Activated CD4-positive, alpha-beta T cell treated with anti-CD3 and anti-CD28 coated beads, Interleukin-2, Interleukin-4, amounts not matched to agents 100 ng/mL and 50 ng/mL, durations not matched to agents 16 hours and 8 hours (primary cell): ENCODE data around the gene PIP5K1A.
A peak's percentile ranks its signal among the peaks of the same experiment; 100 is the strongest.
"Not testable (repeated sequence)": the region's sequence is repeated elsewhere in the genome, so short reads cannot be mapped to it uniquely, and the experiment has no call there.

ENCODE experiments used
- DNase-seq: peaks from one replicate; pipeline ENCODE4 v3.0.0-alpha.2; 2020; ENCODE audit warnings: low spot score

The PIP5K1A gene

DNA sequence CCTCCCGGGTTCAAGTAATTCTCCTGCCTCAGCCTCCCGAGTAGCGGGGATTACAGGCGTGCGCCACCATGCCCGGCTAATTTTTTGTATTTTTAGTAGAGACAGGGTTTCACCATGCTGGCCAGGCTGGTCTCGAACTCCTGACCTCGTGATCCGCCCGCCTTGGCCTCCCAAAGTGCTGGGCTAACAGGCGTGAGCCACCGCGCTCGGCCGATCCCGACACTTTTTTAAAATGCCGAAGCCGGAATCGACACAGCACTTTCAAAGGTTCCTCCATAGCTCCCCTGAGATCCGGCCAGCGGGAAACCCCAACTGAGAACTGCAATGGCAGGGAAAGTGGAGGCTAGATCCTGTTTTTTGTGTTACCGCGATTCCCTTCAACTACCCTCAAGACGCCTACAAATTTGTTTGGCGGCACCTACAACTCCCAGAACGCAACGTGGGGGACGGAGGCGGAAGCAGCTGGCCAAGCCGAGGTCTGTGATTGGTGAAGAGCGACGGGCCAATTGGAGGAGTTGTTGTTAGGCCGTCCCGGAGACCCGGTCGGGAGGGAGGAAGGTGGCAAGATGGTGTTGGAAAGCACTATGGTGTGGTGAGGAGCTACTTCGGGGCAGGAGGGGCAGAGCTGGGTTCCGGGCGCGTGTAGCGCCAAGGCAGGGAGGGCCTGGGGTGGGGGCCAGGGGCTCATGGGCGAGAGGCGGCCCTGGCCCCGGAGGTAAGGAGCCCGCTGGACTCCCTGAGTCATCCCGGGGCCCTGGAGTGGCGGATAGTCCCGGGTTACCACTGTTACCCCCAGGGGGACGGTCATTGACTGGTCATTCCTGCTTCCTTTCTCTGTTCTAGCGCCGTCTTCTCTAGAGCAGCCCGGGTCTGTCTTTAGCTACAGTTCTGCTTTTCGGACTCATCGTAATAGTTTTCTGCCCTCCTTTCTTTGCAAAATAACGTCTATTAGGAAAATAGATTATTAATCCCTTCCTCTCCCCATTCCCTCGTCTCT, 56.2 kb downstream of the PIP5K1A start, which contains the start of gene PSMD4:
Gene PSMD4, plus strand, starts transcription at position 518 of the 997 bp plus-strand sequence. Its CDS starts 49 bp downstream, at position 567.
- peak; percentile 97 for DNase-seq

DNA sequence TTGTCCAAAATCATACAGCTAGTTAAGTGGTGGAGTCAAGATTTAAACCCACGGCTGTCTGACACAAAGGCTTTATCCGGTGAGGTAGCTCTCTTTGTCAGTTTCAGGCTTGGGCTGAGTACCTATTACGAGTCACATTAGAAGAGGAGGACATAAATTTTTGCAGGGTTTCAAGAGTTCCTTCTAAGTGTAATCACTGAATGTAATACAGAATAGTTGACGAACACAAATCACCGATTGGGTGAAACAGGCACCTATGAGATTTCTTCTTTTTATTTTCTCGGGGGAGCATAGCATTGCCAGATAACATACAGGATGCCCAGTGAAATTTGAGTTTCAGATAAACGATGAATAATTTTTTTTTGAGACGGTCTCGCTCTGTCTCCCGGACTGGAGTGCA, 57.0 kb downstream of the PIP5K1A start:
- DNase-seq, result peak; percentile 9

DNA sequence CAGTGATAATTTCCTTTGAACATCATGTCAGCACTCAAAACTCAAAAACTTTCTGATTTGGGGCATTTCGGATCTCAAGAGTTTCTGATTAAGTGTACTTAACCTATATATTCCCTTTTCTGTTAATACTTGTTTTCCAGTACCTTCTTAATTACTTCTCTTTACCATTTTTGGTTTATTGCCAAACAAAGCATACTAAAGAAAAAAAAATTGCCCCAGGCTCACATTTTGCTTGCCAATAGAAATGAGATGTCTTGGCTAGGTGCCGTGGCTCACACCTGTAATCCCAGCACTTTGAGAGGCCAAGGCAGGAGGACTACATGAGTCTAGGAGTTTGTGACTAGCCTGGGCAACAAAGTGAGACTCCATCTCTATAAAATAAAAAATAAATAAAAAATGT, 61.0 kb downstream of the PIP5K1A start:
- no peak for DNase-seq

DNA sequence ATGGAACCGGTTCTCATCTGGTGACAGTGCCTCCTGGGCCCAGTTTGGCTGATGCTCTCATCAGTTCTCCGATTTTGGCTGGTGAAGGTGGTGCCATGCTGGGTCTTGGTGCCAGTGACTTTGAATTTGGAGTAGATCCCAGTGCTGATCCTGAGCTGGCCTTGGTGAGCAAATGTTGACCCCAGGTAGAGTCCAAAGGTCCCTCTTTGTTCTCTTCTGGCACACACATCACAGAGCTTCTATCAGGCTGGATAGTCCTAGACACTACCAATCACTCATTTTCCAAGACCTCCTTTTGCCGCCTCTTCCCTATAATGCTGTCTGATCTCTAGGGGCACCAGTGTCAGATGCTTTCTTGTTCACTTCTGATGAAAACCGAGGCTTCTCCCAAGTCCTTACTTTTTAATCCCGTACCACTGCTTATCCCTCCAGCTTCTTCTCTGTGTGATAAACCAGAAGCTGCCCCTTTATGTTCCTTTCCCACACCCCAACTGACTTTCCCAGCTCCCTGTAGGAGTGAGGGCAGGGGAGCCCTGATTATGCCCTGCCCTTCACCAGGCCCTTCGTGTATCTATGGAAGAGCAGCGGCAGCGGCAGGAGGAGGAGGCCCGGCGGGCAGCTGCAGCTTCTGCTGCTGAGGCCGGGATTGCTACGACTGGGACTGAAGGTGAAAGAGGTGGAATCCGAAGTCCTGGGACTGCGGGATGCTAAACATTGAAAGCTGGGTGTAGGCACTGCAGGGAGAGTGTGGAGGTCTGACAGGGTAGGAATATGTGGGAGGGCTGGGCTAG, 67.3 kb downstream of the PIP5K1A start:
- DNase-seq, result no peak

DNA sequence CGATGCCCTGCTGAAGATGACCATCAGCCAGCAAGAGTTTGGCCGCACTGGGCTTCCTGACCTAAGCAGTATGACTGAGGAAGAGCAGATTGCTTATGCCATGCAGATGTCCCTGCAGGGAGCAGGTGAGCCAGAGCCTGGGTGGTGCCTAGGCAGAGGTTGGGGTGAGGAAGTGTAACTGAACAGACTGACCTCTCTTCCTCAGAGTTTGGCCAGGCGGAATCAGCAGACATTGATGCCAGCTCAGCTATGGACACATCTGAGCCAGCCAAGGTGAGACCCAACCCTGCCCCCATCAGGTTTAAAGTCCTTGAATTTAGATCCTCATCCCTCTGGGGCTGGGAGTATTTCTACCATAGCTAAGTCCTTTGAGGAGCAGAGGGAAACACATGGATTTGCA, 68.0 kb downstream of the PIP5K1A start:
- no peak for DNase-seq

DNA sequence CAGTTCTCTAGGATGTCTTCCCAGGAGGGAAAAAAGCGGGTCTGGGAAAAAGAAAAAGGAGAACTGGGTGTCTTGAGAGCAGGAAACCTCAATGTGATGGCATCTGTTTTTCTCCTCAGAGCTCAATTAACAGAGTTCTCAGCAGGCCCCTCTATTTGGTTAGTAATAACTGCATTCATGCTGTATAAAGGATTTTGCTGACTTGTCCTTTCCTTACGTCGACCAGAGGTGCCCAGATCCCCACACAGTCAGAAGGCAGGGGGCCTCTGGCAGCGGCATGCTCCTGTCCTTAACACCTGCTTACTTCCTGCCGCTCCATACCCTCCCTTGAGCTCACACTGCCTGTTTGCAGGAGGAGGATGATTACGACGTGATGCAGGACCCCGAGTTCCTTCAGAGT, 68.5 kb downstream of the PIP5K1A start:
- no peak for DNase-seq

DNA sequence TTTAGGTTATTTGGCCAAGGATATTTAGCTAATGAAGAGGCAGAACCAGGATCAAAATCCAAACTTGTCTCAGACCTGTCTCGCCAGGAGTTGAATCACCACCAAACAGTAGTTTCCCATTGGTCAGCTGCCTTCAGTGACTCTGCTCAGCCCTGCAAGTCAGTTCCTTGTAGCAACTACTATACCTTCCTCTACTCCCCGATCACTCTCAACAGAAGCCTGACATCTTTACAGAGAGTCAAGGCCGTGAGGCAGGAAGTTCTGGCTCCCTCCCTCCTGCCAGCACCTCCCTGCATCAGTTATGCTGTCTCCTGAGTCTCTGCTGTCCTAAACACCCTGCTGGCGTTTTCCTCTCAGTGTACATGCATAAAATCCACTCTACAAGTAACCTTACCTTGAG, 69.4 kb downstream of the PIP5K1A start:
- DNase-seq, result no peak

DNA sequence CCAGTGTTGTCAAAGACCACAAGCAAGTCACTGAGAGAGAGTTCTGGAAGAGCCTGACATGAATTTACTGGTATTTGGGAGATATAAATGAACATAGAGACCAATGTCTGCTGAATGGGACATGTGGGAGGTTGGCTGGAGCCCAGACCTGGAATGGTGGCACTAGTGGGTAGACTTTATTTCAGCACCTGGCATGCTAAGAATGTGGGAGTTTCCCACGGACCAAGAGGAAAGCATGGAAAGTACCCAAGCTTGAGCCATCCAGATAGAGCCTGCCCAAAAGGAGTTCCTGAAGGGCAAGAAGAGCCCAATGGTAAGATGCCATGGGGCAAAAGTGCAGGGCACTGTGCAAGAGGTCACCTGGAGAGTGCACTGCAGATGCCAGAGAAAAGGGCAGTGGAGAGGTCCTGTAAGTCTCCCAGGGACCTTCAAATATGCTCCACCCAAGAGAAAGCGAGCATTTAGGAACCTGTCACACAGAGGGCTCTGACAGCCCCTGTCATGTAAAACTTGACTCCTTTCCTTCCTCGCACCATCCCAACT, 75.6 kb downstream of the PIP5K1A start:
- no peak for DNase-seq

DNA sequence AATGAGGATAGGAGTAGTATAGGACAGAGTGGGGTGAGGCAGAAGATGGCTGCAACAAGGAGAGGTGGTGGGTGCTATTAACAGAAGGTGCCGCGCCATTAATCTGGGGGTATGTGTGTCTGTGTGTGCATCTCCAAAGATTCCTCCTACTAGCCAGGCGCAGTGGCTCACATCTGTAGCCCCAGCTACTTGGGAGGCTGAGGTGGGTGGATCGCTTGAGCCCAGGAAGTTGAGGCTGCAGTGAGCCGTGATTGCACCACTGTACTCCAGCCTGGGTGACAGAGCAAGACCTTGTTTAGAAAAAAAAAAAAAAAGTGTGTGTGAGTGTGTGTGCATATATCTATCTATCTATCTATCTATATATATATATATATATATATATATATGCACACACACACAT, 77.0 kb downstream of the PIP5K1A start:
- DNase-seq, result not testable (repeated sequence)

DNA sequence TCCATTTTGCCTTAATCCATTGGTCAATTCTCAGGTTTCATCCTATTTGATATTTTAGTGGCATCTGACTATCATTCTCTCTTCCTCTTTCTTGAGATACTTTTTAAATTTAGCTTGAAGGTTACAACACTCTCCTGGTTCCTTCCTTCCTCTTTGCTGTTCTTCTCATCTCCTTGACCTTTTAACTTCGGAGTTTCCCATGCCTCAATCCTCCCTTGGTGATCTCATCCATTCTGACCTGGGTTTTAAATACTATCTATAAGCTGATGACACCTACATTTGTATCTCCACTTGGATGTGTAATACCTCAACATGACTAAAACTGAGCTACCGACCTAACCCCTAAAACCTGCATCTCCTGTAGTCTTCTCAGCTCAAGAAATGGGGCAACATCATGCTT, 78.9 kb downstream of the PIP5K1A start:
- peak; percentile 38 for DNase-seq

DNA sequence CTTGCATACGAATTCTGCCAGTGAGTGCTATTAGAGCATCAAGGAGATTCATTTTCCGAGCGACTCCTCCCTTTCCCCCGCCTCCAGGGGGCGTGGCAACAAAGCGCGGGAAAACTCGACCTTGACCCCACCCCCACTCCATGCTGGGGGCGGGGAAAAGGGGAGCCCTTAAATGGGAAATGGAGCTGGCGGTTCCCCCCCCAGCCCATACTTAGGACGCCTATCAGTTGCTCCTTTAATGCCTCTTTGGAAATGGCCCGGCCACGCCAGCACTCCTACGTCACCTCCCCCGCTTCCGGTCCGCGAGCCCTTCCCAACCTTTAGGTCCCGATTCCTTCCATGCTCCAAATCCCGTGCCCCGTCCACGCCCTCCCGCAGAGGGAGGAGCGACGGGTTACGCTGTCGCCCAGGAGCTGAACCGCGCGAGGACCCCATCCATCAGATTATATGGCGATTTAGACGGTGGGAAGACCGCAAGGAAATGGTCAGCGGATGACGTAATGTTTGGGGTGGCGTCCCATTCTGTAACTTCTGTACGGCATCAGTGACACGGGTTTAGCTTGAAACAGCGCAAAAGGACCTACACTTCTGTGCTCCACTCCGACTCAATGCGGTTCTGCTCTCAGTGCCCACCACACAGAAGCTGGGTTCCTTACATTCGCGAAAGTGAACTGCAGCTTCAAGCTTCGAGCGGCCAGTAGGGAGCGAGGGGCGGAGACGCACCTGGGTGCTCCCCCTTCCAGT, 83.0 kb downstream of the PIP5K1A start:
- DNase-seq, result peak; percentile 97

DNA sequence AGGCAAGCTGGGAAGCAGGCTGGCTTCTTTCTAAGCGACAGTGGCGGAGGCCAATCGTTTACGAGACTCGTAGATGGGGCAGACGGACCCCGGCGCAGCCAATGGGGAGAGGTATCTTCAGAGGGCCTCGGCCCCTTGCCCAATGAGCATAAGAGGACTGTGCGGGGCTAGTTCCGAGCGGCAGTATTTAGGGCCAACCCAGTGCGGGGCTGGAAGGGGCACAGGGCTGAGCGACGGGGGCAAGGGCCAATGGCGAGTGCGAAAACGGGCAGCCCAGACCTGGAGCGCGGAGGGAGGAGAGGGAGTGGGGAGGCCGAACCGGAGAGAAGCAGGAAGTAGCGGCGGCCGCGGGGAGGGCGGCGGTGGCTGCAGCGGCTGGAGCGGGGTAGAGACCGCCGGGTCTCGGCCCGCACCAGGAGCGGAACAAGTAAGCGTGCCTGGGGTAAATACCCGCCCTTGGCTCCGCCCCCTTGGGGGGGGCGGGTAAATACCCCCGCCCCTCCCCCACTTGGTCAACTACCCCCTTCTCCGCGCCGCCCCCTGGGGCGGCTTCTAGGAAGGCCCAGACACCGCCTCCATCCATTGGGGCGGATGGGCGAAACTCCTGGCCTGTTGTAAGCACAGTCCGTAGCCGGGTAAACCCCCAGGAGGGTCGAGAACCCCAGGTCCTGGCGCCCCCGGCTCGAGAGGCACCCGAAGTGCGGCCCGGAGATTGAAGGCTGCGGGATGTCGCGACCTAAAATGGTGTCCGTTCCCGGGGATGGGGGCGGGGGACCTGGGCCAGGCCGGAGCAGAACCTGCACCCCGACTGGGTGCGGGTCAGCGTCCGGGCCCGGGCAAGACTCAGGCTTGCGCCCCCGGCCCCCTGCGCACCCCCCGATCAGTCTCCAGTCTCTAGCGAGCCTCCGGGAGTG, 83.9 kb downstream of the PIP5K1A start, which contains the start of gene ZNF687:
Gene ZNF687, plus strand, starts transcription at position 331 of the 914 bp plus-strand sequence. CDS start 3,993 bp downstream, outside the sequence.
- peak; percentile 100 for DNase-seq

DNA sequence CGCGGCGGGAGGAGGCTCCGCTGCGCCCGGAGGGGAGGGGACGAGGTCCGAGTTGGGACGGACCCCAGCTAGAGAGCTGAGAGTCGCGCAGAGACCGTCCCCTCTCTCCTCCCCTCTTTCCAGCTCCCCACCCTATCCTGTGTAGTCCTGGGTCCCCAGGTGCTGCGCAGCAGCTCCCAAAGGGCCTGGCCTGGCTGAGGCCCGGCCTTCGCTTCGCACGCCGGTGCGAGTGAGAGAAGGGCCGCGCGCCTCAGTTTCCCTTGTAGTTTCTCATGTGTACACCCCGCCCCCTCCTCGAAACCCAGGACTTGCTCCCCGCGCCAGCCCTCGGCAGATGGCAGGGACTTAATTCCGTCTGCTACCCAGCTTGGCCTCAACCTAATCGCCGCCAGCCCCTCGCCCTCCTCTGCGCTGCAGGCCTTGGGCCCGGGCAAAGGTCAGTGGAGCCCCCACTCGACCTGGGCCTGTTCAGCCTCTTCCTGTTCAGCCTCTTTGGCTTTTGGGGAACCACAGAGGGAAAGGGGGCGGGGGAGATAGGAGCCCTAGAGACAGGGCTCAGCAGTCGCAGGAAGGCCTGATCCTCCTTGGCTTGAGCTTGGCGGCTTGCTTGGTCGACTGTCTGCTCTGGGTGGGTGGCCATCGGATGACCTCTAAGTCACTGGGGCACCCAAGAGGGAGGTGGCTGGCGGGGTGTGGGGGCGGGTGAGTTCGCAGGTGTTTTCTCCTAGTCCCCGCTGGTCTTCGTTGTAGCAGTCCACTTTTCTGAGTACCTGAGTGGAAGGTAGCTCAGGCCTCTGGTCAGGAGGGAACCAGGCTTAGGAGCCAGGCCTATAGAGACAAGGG, 84.8 kb downstream of the PIP5K1A start:
- DNase-seq, result peak; percentile 11

DNA sequence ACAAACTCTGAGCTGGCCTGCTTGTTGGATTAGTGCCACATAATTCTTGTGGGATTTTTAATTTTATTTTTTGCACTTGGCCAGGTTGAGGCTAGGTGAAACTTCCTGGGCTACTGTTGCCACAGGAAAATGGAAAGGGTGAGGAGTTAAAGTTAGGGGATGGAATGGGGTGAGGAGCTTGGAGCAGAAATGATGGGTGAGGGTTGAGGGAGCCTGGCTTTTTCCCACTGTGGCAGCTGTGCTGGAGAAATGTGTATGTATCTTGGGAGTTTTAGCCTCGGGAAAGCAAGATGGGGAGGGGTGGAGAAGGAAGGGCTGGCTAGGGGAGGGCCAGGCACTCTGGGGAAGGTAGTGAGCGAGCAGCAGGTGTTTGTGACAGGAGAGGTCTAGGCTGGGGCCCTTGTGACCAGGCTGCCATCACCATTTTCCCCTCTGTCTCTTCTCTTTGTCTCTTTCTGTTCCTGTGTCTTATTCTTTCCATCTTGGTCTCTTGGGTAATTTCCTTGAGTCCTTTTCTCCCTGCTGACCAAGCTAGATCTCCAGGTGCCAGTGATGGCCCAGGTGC, 85.7 kb downstream of the PIP5K1A start:
- no peak for DNase-seq

DNA sequence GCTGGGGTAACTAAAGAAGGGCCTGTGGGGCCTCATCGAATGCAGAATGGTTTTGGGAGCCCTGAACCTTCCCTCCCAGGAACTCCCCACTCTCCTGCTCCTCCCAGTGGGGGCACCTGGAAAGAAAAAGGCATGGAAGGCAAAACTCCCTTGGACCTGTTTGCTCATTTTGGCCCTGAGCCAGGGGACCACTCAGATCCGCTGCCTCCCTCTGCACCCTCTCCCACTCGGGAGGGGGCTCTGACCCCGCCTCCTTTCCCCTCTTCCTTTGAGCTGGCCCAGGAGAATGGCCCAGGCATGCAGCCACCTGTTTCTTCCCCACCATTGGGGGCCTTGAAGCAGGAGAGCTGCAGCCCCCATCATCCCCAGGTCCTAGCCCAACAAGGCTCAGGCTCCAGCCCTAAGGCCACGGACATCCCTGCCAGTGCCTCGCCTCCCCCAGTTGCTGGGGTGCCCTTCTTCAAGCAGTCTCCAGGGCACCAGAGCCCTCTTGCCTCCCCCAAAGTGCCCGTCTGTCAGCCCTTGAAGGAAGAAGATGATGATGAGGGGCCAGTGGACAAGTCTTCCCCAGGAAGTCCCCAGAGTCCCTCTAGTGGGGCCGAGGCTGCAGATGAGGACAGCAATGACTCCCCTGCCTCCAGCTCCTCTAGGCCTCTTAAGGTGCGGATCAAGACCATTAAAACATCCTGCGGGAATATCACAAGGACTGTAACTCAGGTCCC, 88.4 kb downstream of the PIP5K1A start:
- no peak for DNase-seq

DNA sequence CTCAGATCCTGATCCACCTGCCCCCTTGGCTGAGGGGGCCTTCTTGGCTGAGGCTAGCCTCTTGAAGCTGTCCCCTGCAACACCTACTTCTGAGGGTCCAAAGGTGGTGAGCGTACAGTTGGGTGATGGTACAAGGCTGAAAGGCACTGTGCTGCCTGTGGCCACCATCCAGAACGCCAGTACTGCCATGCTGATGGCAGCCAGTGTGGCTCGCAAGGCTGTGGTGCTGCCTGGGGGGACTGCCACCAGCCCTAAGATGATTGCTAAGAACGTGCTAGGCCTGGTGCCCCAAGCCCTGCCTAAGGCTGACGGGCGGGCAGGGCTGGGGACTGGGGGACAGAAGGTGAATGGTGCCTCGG, 89.0 kb downstream of the PIP5K1A start:
- DNase-seq, result no peak

DNA sequence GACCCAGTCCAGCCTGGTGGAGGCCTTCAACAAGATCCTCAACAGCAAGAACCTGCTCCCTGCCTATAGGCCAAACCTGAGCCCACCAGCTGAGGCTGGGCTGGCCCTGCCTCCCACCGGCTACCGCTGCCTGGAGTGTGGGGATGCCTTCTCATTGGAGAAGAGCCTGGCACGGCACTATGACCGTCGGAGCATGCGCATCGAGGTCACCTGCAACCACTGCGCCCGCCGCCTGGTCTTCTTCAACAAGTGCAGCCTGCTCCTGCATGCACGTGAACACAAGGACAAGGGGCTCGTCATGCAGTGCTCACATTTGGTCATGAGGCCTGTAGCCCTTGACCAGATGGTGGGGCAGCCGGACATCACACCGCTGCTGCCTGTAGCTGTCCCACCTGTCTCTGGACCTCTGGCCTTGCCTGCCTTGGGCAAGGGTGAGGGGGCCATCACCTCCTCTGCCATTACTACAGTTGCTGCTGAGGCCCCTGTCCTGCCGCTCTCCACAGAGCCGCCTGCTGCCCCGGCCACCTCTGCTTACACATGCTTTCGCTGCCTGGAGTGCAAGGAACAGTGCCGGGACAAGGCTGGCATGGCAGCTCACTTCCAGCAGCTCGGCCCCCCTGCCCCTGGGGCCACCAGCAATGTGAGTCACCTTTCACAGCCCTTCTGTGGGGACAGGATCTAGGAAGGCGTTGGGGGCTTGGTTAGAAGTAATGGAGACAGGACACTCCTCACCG, 89.6 kb downstream of the PIP5K1A start:
- DNase-seq, result no peak

DNA sequence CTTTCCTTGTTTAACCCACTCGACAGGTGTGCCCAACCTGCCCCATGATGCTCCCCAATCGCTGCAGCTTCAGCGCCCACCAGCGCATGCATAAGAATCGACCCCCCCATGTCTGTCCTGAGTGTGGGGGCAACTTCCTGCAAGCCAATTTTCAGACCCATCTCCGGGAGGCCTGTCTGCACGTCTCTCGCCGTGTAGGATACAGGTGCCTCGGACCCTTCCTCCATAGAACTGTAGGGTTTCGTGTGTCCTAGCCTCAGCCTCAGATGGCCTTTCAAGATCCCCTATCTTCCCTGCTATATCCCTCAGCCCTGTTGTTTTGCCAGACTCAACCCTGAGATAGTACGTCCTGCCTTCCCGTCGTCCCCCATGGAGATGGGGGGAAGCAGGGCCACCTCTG, 90.2 kb downstream of the PIP5K1A start:
- no peak for DNase-seq
